ENCODE results near the gene NIP7. TPM values are rescaled to one million over a fixed set of nuclear protein-coding genes. Genes with fewer than 3 reads are reported as not detected.

NIP7 gene
- total RNA-seq, 1 donor from 2014 or later = 45.5 TPM

DNA sequence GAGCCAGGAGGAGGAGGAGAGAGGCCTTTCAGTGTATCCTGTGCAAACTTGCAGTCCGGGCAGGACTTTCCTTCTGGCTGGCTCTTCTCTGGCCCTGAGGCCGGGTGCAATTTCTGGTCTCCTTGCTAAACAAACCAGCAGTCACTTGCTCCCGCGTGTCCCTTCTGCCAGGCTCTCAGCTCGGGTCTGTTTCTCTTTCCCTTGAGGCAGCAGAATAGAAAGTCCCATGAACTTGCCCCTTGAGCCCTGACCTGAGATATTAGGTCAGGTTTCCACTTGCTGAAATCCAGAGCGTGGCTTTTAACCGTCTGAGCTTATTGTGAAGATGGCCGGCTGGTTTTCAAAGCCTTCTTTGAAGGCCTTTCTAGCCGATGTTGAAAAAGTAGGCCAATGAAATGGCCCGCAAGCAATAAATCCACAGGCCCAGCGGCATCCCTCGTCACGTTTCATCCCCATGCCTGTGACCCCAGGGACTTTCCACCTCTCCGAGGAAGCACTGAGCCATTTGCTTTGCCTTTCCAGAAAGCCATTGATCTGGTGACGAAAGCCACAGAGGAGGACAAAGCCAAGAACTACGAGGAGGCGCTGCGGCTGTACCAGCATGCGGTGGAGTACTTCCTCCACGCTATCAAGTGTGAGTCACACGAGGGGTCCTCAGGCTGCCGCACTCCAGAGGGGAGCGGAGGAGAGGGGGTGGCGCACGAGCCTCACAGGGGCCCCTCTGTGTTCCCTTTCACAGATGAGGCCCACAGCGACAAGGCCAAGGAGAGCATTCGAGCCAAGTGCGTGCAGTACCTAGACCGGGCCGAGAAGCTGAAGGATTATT is 23.9 kb upstream of the NIP7 start:
- Histone ChIP-seq H3K4me3 (ENCODE audit: low read depth, low read length) (no peak overlapping the region), H3K27me3 (ENCODE audit: control insufficient read depth, insufficient read depth, low read length) (no peaks in the 10 kb centered on the region), H3K36me3 (ENCODE audit: control insufficient read depth, insufficient read depth, low read length) (peaks cover 44% of the 10 kb centered on the region)
- no peak for DNase-seq (ENCODE audit: low read depth)
- TF ChIP-seq, protein P1, sequence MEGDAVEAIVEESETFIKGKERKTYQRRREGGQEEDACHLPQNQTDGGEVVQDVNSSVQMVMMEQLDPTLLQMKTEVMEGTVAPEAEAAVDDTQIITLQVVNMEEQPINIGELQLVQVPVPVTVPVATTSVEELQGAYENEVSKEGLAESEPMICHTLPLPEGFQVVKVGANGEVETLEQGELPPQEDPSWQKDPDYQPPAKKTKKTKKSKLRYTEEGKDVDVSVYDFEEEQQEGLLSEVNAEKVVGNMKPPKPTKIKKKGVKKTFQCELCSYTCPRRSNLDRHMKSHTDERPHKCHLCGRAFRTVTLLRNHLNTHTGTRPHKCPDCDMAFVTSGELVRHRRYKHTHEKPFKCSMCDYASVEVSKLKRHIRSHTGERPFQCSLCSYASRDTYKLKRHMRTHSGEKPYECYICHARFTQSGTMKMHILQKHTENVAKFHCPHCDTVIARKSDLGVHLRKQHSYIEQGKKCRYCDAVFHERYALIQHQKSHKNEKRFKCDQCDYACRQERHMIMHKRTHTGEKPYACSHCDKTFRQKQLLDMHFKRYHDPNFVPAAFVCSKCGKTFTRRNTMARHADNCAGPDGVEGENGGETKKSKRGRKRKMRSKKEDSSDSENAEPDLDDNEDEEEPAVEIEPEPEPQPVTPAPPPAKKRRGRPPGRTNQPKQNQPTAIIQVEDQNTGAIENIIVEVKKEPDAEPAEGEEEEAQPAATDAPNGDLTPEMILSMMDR (IDR thresholded peaks at IDR 0.05; ENCODE audit: insufficient read depth, low read length, severe bottlenecking) = no peak
- no peak for FAIRE-seq

DNA sequence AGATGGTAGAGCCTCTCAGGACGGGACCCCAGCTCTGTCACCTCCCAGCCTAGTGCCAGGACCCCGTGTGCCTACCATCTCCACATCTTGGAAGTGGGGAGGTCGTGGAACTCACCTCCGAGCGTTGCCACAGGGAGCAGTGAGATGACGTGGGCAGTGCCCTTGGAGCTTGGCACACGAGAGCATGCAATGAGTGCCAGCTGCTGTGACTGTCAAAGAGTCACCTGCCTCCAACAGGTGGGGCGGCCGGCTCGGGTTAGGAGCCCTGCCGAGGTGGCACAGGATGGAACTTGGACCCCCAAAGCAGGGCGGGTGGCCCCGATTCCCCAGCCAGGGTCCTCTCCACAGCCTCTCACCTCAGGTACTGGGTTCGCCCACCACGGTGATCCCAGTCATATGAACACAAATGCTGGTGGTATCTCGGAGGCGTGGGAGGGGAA is 23.0 kb upstream of the NIP7 start:
- TF ChIP-seq, protein P1 (IDR thresholded peaks at IDR 0.05; ENCODE audit: insufficient read depth, low read length, severe bottlenecking) = no peak
- Histone ChIP-seq H3K4me3 (ENCODE audit: low read depth, low read length) (no peak overlapping the region), H3K27me3 (ENCODE audit: control insufficient read depth, insufficient read depth, low read length) (no peaks in the 10 kb centered on the region), H3K36me3 (ENCODE audit: control insufficient read depth, insufficient read depth, low read length) (peaks cover 49% of the 10 kb centered on the region)
- DNase-seq (ENCODE audit: low read depth) (no peak), FAIRE-seq (no peak)

DNA sequence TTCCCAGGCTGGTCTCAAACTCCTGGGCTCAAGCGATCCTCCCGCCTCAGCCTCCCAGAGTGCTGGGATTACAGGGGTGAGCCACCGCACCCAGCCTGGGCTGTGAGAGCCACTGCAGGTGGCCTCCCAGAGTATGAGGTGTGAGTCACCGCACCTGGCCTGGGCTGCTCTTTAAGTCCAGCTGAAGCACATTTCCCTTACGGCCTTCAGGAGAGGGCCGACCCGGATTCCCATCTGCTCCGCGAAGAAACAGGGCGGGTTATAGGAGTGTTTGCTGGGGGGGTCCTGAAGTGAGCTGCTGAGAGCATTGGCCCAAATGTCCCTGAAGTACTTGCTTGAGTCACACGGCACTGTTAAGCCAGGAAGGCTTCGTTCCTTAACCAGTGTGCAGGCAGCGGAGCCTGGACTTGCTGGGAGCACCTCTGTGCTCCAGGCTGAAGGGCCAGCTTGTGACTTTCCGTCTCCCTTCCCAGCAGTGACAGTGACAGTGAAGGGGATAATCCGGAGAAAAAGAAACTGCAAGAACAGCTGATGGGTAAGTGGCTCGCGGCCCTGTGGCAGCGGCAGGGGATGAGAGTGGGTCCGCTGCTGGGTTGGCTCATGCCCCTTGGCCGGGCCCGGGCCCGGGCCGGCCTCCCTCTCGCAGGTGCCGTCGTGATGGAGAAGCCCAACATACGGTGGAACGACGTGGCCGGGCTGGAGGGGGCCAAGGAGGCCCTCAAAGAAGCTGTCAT is 21.2 kb upstream of the NIP7 start:
- H3K36me3 ChIP-seq (ENCODE audit: control insufficient read depth, insufficient read depth, low read length) = peaks cover 55% of the 10 kb centered on the region
- FAIRE-seq = no peak

DNA sequence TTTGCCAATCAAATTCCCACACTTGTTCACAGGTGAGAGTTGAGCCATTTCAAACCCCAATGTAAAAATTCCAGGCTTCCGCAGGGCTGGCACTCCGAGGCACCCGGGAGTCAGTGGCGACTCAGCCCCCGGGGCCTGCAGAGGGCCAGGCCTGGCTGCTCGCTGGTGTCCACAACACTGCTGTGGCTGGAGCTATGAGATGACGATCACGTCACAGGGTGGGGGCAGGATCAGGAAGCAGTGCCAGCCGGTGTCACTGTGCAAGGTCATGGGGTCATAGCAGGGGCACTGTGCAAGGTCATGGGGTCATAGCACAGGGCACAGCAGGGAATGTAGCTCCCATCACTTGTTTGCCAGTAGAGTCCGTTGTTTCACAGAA is 20.7 kb upstream of the NIP7 start:
- Histone ChIP-seq H3K27me3 (ENCODE audit: control insufficient read depth, insufficient read depth, low read length) (no peaks in the 10 kb centered on the region), H3K36me3 (ENCODE audit: control insufficient read depth, insufficient read depth, low read length) (peaks cover 58% of the 10 kb centered on the region), H3K4me3 (ENCODE audit: low read depth, low read length) (no peak overlapping the region)
- FAIRE-seq (no peak), DNase-seq (ENCODE audit: low read depth) (no peak)
- TF ChIP-seq, protein P1 (IDR thresholded peaks at IDR 0.05; ENCODE audit: insufficient read depth, low read length, severe bottlenecking) = no peak

More for the DNA sequence above, 21.2 kb upstream of the NIP7 start:
- DNase-seq (ENCODE audit: low read depth) = no peak
- Histone ChIP-seq H3K27me3 (ENCODE audit: control insufficient read depth, insufficient read depth, low read length) (no peaks in the 10 kb centered on the region), H3K4me3 (ENCODE audit: low read depth, low read length) (no peak overlapping the region)
- TF ChIP-seq, protein P1 (IDR thresholded peaks at IDR 0.05; ENCODE audit: insufficient read depth, low read length, severe bottlenecking) = no peak

GRCh38 chr16:69319381-69319780 is 20.2 kb upstream of the NIP7 start:
- H3K36me3 ChIP-seq (ENCODE audit: control insufficient read depth, insufficient read depth, low read length) = peaks cover 60% of the 10 kb centered on the region
- no peak overlapping the region for H3K4me3 ChIP-seq (ENCODE audit: low read depth, low read length)
- DNase-seq (ENCODE audit: low read depth) = no peak
- H3K27me3 ChIP-seq (ENCODE audit: control insufficient read depth, insufficient read depth, low read length) = no peaks in the 10 kb centered on the region
- no peak for FAIRE-seq
- TF ChIP-seq, protein P1 (IDR thresholded peaks at IDR 0.05; ENCODE audit: insufficient read depth, low read length, severe bottlenecking) = no peak

All from bronchial epithelial cell (primary cell).